Fibroblast of skin of abdomen (primary cell): ENCODE data around the gene MST1. TPM values are rescaled to one million over a fixed set of nuclear protein-coding genes. Genes with fewer than 3 reads are reported as not detected.

Source experiments
- DNase-seq: peaks from one replicate; pipeline ENCODE4 v3.0.0-alpha.2; 2013
- polyA plus RNA-seq, 2 experiments: library from polyadenylated mRNA; unstranded; fragments of 120-200 nt; gene quantifications; one replicate each; pipeline ENCODE4 v1.2.1, GENCODE V29; 2013; ENCODE audit not compliant: insufficient read length in 2 of 2

The MST1 gene
- 5.9 TPM for polyA plus RNA-seq (2013, experiment 1 of 2; ENCODE audit: insufficient read length)
- 7.3 TPM for polyA plus RNA-seq (2013, experiment 2 of 2; ENCODE audit: insufficient read length)

- DNase-seq, result peak; percentile 90
Measured at GRCh38 chr3:49689046-49689907, at the start of gene MST1, which contains the start of gene RNF123. TSS of gene MST1 (minus strand) at chr3:49689474. CDS start at chr3:49688691, 783 bp downstream. TSS of gene RNF123 (plus strand) at chr3:49689557. CDS start at chr3:49691166, 1,609 bp downstream.

GRCh38 chr3:49738067-49738713 lies 48.9 kb upstream of the MST1 start:
- no peak for DNase-seq

GRCh38 chr3:49734752-49735151 lies 45.5 kb upstream of the MST1 start:
- no peak for DNase-seq

GRCh38 chr3:49733551-49733950 lies 44.3 kb upstream of the MST1 start:
- DNase-seq, result no peak

- no peak for DNase-seq
Measured at GRCh38 chr3:49732597-49732996, 43.3 kb upstream of the MST1 start.

GRCh38 chr3:49729966-49730609 lies 40.8 kb upstream of the MST1 start:
- DNase-seq, result no peak

DNA sequence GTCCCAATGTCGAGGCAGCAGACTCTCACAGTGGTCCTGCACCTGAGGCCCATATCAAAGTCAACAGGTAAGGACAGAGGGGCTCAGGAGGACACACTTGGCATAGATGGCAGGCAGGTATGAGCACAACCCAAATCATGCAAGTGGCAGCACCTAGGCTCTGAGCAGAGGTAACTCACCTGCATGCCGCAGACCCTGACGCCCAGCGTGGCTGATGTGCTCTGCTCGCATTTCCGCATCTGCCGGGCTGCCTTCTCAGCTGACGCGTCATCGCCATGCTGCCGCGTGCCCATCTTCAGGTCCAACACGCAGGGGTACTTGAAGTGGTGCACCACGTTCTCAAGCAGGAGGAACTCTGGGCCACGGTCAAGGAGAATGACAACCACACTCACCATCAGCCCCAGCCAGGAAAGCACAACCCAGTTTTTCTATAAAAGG lies 38.7 kb upstream of the MST1 start:
- DNase-seq, result no peak

DNA sequence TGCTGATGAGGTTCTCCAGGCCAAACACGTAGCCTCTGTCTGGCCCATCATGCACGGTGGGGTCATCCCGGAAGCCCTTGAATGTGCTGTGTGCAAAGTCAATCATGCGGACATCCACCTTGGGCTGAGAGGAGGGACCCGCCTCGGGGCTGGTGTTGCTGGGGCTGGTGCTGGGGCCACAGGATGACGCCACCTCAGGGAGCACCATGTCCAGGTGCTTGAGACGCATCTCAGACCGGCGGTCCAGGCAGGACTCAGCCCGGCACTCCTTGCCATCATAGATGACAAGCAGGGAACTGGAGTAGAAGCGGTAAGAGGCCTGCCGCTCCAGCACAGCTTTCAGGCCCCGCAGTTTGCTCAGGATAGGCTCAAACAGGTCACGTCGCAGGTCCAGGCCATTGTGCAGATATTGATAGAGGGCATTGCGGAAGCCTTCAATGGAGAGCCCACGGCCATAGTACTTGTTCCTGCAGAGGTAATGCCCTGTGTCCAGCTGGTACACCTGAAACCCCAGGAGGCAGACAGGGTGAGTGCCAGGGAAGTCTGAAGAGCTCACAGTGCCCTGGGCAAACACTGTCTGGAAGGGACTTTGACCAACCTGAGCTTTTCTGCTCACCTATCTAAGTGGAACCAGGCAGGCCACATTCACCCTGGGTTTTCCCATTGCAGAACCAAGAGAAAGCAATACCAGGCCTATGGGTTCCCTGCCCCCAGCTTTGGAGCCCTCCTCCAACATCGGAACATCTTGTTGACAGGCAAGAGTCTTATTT lies 38.1 kb upstream of the MST1 start:
- no peak for DNase-seq

DNA sequence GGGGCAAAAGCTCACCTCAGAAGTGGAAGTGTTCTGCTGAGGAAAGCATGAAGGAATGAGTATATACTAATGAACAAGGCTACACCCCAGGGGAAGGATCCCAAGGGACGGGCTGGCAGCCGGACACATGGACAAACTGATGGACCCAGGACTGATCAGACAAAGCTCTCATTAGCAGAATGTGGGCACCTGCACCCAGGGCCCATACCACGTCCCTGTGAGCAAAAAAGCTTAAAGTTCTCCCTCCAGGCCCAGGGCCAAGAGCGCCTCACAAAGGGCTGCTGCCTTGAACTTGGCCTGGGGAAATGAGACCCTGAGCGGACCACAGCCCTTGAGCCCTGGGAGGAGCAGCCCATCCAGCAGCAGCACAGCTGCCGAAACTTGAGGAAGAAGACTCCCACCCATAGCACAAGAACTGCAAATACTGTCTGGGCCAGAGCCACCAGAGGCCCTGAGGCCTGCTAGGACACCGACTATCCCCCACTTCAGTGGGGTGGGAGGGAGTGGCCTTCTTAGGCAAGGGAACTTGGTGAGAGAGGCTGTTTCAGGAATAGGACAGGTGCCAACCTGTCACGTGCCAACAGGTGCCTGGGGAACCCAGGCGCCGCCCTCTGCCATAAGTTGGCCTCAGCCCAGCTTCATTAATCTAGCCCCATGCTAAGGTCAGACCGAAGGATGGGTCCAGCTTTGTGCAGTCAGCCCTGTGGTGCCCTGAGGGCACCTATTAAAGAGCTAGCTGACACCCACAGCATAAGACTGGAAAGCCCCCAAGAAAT lies 36.8 kb upstream of the MST1 start:
- DNase-seq, result no peak

GRCh38 chr3:49724586-49724985 lies 35.3 kb upstream of the MST1 start:
- DNase-seq, result no peak

DNA sequence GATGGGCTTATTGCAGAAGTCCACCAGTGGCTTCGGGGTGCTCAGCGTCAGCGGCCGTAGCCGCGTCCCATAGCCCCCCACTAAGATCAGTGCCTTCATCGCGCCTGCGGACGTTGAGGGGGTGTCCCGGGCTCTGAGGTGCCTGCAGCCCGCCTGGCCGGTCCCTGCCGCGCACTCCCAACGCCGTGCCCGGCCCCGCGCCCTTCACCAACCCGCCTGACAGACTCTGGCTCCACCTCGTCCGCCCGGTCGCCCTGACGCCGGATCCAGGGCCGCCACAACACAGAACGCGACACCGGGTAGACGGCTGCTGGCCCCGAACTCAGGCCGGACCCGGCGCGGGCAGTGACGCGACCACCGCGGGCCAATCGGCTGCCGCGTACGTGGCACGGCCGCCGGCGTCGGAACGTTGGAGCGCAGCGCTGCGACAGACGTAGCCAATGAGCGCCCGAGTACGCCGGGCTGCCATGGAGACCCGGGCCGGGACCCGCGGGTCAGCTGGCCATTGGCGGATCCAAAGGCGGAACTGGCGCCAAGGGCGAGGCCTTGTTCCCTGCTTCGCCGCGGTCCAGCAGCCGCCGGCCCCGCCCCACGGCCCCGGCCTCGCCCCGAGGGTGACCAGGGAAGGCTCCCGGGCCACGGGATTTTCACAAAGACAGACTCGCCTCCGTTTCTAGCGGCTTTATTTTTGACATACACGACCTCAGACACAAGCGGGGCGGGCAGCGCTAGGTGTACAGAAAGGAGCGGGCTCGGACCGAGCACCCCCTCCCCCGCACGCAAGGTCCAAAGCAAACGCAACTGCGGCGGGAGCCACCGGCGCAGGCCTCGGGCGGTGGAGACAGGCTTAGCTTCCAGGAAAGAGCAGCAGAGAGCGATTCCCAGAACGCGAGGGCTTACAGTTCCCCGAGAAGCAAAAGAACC lies 34.6 kb upstream of the MST1 start, which contains the start of gene GMPPB:
TSS of gene GMPPB (minus strand) at position 324 of the 924 bp plus-strand sequence. CDS start at position 99, 225 bp downstream.
- DNase-seq, result peak; percentile 96

DNA sequence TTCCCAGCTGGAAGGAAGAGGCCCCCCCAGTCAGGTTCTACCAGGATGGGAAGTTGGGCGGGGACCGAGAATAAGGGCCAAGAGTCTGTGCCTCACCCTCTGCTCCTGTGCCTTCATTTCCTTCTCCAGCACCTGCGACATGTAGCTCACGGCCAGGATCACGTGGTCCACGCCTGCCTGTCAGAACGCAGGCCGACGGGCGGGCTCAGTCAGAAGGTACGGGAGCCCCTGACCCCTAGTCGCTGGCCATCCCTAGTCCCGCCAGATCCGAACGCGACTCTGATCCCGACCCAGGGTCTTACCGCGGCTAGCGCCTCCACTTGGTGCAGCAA lies 34.0 kb upstream of the MST1 start:
- DNase-seq, result peak; percentile 20

DNA sequence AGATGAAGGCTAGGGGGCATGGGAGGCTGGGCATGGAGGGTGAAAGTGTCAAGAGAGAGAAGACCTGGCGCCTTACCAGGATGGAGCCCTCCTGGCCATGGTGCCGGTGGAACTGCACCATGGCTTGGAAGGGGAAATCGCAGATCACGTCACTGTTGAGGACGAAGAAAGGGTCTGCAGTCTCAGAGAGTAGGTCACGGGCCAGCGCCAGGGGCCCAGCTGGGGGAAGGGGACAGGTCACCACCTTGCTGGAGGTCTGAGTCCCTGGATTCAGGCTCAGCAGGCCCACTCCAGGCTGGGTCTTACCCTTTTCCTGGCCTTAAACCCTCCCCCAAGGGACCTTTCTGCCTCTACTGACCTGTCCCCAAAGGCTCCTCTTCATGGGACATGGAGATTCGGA lies 33.6 kb upstream of the MST1 start:
- DNase-seq, result no peak

- DNase-seq, result no peak
Measured at GRCh38 chr3:49721896-49722781, 32.9 kb upstream of the MST1 start.

- DNase-seq, result no peak
Measured at GRCh38 chr3:49721596-49721895, 32.3 kb upstream of the MST1 start.

- no peak for DNase-seq
Measured at GRCh38 chr3:49720855-49721595, 31.8 kb upstream of the MST1 start.

GRCh38 chr3:49719214-49719884 lies 30.1 kb upstream of the MST1 start, which contains the start of gene AMIGO3:
TSS of gene AMIGO3 (minus strand) at chr3:49719684. CDS start at chr3:49719465, 219 bp downstream.
- DNase-seq, result peak; percentile 93

GRCh38 chr3:49718858-49719213 lies 29.6 kb upstream of the MST1 start:
- no peak for DNase-seq
